Suprapubic skin (tissue), 3 donors: ENCODE measurements around the gene UBE2G1.
"Not testable (repeated sequence)": the region's sequence is repeated elsewhere in the genome, so short reads cannot be mapped to it uniquely, and the experiment has no call there.

Experiments used
- CTCF ChIP-seq, 2 donors: fragments of 200-600 bp in 1 of 2; fragments of 450-650 bp in 1 of 2; sonication (generic) in 1 of 2; IDR thresholded peaks; one replicate each; pipeline ENCODE4 v1.5.1; 2016 to 2019; ENCODE audit warnings: antibody characterized with exemption in 2 of 2, mild to moderate bottlenecking in 1 of 2, moderate library complexity in 1 of 2
- EP300 ChIP-seq: sonication (generic); formaldehyde crosslinking; IDR thresholded peaks from one replicate; pipeline ENCODE4 v1.6.1; 2017; ENCODE audit warnings: antibody characterized with exemption

DNA sequence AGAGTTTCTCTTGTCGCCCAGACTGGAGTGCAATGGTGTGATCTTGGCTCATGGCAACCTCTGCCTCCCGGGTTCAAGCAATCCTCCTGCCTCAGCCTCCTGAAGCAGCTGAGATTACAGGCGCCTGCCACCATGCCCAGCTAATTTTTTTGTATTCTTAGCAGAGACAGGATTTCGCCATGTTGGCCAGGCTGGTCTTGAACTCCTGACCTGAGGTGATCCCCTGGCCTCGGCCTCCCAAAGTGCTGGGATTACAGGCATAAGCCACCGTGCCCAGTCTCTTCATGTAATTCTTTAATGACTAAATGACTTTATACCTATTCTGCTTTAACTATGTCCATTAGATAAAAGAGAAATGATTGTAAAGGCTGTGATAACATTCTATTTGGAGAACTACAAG is 111.2 kb downstream of the UBE2G1 start:
- TF ChIP-seq EP300; CTCF (IDR thresholded peaks at IDR 0.05): not testable (repeated sequence)
